Spleen (tissue), 11 donors: ENCODE data around the gene GRIK4. TPM values are rescaled to one million over a fixed set of nuclear protein-coding genes. Genes with fewer than 3 reads are reported as not detected.

Experiments used
- DNase-seq: peaks from one replicate; pipeline ENCODE4 v3.0.0-alpha.2; 2020
- H3K27ac ChIP-seq, 8 donors: fragments of 200-600 bp; sonication (generic) in 7 of 8; 1 replicate in 4 of 8; 2 replicates in 4 of 8; pipeline versions ENCODE4 v1.5.0 to v1.8.0; 2016 to 2021; ENCODE audit warnings: inconsistent platforms in 4 of 8, mild to moderate bottlenecking in 4 of 8, moderate library complexity in 1 of 8
- H3K27me3 ChIP-seq, 7 donors: fragments of 200-600 bp; sonication (generic) in 6 of 7; replicated peaks in 1 of 7; 1 replicate in 4 of 7; 2 replicates in 3 of 7; pipeline versions ENCODE4 v1.5.0 to v1.8.0; 2016 to 2021; ENCODE audit warnings: inconsistent platforms in 3 of 7, mild to moderate bottlenecking in 1 of 7
- H3K36me3 ChIP-seq, 6 donors: fragments of 200-600 bp; sonication (generic) in 5 of 6; 1 replicate in 4 of 6; 2 replicates in 2 of 6; pipeline versions ENCODE4 v1.5.0 to v1.8.0; 2016 to 2021; ENCODE audit warnings: inconsistent platforms in 2 of 6
- H3K4me1 ChIP-seq, 6 donors: fragments of 200-600 bp; sonication (generic) in 5 of 6; 1 replicate in 3 of 6; 2 replicates in 3 of 6; pipeline versions ENCODE4 v1.5.0 to v1.8.0; 2016 to 2021; ENCODE audit warnings: inconsistent platforms in 3 of 6
- H3K4me3 ChIP-seq, 8 donors: fragments of 200-600 bp; sonication (generic) in 7 of 8; 1 replicate in 4 of 8; 2 replicates in 4 of 8; pipeline versions ENCODE4 v1.5.0 to v1.8.0; 2016 to 2021; ENCODE audit warnings: inconsistent platforms in 4 of 8, mild to moderate bottlenecking in 4 of 8, moderate library complexity in 2 of 8
- H3K9me3 ChIP-seq, 8 donors: fragments of 200-600 bp; sonication (generic) in 7 of 8; 1 replicate in 4 of 8; 2 replicates in 4 of 8; pipeline versions ENCODE4 v1.5.0 to v1.8.0; 2016 to 2021; ENCODE audit warnings: inconsistent platforms in 4 of 8
- CTCF ChIP-seq, 11 experiments: fragments of 200-600 bp in 7 of 11; fragments of 450-650 bp in 4 of 11; sonication (generic) in 4 of 11; IDR thresholded peaks in 8 of 11; conservative IDR thresholded peaks in 3 of 11; 1 replicate in 7 of 11; 2 replicates in 4 of 11; pipeline versions ENCODE4 v1.4.0 to v1.8.0; 2016 to 2021; ENCODE audit warnings: antibody characterized with exemption in 11 of 11, inconsistent platforms in 4 of 11, mild to moderate bottlenecking in 1 of 11
- POLR2A ChIP-seq, 3 donors: fragments of 450-650 bp; IDR thresholded peaks; one replicate each; pipeline ENCODE4 v1.5.1; 2017; ENCODE audit warnings: antibody characterized with exemption in 3 of 3, mild to moderate bottlenecking in 1 of 3
- POLR2AphosphoS5 ChIP-seq, 3 donors: sonication (generic); formaldehyde crosslinking; IDR thresholded peaks; one replicate each; pipeline ENCODE4 v1.5.1; 2017; ENCODE audit warnings: antibody characterized with exemption in 3 of 3
- WGBS, 5 donors: extraction: QIAGEN DNeasy Blood & Tissue Kit in 3 of 5; methylation state at CpG; one replicate each; pipeline versions ENCODE4 v1.1.5 to v1.1.7; 2013 to 2018; 5-methylcytosine and 5-hydroxymethylcytosine counted together
- intact Hi-C: fragments of 100-400 bp; cut with DNase I; formaldehyde crosslinking; loops from one replicate; pipeline ENCODE4 v1.15.0; 2023; ENCODE audit warnings: low total_unique reads
- polyA plus RNA-seq, 3 donors: library from polyadenylated mRNA; stranded (reverse); fragments of 200-250 nt; gene quantifications; one replicate each; pipeline ENCODE4 v1.2.1, GENCODE V29; 2013
- total RNA-seq, 7 donors: library from RNA; depleted of rRNA in 3 of 7; stranded (reverse); fragments of >200 nt in 3 of 7; fragmentation: NEBNext Ultra II Directional in 4 of 7; extraction: Animal tissue kit (Norgen Biotek cat#: 25700) in 4 of 7; gene quantifications; one replicate each; pipeline versions ENCODE4 v1.1.0 to v1.2.1, GENCODE V29; 2016 to 2021
- donor health status: healthy with polysubstance abuse.
- donor health status: DM: no; HTN: no; CAD: no; lungs with moderate emphysema.
- donor health status: DM: no; HTN: no; CAD: no.
- donor health status: Bipolar disorder and iron deficiency.
- donor health status: healthy.
- donor health status: DM: no; HTN: no; CAD: no.
- donor health status: DM: yes; HTN: yes; CAD: no.

Gene GRIK4
- total and polyA plus RNA-seq, 10 donors = 0.04 to 2.4 (median 0.59) TPM

DNA sequence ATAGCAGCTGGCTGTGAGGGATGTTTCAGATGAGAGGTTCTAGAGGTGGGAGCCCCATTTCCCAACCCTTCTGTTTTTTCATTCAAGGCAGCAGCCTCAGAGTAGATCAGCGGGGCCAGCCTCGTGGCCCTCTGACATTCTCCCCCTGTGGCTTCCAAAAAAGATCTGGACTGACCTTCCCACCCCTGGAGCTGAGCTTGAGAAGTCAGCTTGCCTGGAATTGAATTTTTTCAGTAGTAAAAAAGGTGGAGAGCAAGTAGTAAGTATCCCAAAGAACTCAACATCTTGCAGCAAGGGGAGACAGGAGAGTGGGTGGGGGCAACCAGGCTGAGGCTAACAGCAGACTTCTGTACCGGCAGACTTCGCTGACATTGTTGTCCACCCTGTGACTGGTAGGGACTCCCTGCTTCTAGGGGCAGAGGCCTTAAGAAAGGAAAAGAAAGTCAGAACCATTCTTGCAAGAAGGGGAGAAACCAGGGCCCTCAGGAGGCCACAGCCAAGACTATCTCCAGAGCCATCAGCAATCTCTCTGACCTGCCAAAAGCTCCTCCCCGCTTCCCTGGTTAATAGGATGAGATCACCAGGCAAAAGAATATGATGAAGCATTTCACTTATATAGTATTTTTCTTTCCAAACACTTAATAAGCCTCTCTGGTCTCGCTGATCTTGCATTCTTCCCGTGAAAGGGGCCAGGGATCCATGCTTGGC lies 2.0 kb upstream of the GRIK4 start:
- intact Hi-C loops = loop anchor here (2.0 to 10.0 kb wide), 2 partner anchors 173 to 295 kb away; no protein-coding TSS in a partner anchor
- WGBS, 5 donors = 78 to 89% (median 82%) methylated on average over 7 of the region's 7 CpGs
- H3K27me3 ChIP-seq = peaks cover 0 to 95% (median 35%) of the 10 kb centered on the region in 7 donors

GRCh38 chr11:120510406-120511115 lies 987 bp upstream of the GRIK4 start:
- peaks cover 0 to 95% (median 24%) of the 10 kb centered on the region in 7 donors for H3K27me3 ChIP-seq
- DNase-seq = peak; percentile 43
- 71 to 78% (median 76%) methylated on average over 20 of the region's 20 CpGs for WGBS, 5 donors

More for the DNA sequence above, 2.0 kb upstream of the GRIK4 start:
- Histone ChIP-seq H3K4me3 (no peak overlapping the region), H3K4me1 (peaks cover 0 to 12% (median 4%) of the 10 kb centered on the region in 6 donors), H3K9me3 (no peaks in the 10 kb centered on the region), H3K27ac (no peak overlapping the region), H3K36me3 (no peaks in the 10 kb centered on the region)
- peak; percentile 47 for DNase-seq
- no peak for TF ChIP-seq CTCF (IDR thresholded peaks at IDR 0.05 in 8 of 11, conservative IDR thresholded peaks at IDR 0.05 in 3 of 11)
- TF ChIP-seq POLR2AphosphoS5 (IDR thresholded peaks at IDR 0.05) = no peak
- TF ChIP-seq POLR2A (IDR thresholded peaks at IDR 0.05) = no peak

DNA sequence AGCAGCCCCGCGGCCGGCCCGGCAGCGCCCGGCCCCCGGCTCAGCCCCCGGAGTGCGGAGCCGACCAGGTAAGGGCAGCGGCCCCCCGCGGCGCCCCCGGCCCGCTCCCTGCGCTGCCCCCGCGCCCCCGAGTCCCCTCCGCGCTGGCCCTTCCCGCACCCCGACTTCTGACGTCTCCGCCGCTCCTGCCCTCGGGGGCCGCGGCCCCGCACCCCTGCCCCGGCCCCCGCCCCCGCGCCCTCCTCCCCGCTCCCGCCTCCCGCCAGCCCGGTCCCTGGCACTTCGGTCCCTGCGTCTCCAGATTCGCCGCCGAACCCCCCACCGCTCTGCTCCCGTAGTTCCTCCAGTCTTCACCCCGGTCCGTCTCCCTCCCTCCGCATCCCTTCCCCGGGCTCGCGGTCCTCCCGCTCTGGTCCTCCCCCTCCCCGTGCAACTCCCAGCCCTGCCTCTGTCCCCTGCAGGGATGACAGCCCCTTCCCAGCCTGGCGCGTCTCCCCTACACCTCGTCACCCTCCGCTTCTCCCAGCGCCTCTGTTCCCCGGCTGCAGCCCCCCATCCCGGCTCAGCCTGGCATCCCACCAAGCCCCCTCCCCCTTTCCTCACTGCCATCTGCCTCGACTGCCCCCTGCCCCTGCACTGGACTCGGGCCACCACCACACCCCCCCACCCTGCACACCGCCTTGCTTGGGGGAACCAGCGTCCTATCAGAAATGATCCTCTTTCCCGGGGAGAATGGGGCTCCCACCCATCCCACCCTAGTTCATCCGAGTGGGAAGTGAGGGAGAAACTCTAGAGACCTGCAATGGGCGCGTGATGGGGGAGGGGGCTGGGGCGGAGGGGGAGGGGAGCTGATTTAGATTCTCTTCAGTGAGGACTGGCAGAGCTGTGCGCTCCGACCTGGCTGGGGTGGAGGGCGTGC lies 531 bp downstream of the GRIK4 start:
- no peaks in the 10 kb centered on the region for H3K9me3 ChIP-seq
- H3K27ac ChIP-seq = no peak overlapping the region
- peak overlapping the region in 4 of 8 donors; percentile 22 to 68 (median 30) for H3K4me3 ChIP-seq
- 9 to 28% (median 12%) methylated on average over 25 to 73 of the region's 73 CpGs for WGBS, 5 donors
- intact Hi-C loops = loop anchor here (2.0 to 10.0 kb wide), 2 partner anchors 171 to 293 kb away; no protein-coding TSS in a partner anchor
- TF ChIP-seq CTCF (IDR thresholded peaks at IDR 0.05 in 8 of 11, conservative IDR thresholded peaks at IDR 0.05 in 3 of 11) = no peak
- TF ChIP-seq POLR2A (IDR thresholded peaks at IDR 0.05) = no peak
- TF ChIP-seq POLR2AphosphoS5 (IDR thresholded peaks at IDR 0.05) = no peak
- H3K4me1 ChIP-seq = peaks cover 0 to 16% (median 4%) of the 10 kb centered on the region in 6 donors
- no peaks in the 10 kb centered on the region for H3K36me3 ChIP-seq
- peak; percentile 74 for DNase-seq
- peaks cover 0 to 95% (median 24%) of the 10 kb centered on the region in 7 donors for H3K27me3 ChIP-seq

More at GRCh38 chr11:120510406-120511115, 987 bp upstream of the GRIK4 start:
- Histone ChIP-seq H3K9me3 (no peaks in the 10 kb centered on the region), H3K36me3 (no peaks in the 10 kb centered on the region), H3K27ac (no peak overlapping the region), H3K4me3 (peak overlapping the region in 4 of 8 donors; percentile 33 to 68 (median 34)), H3K4me1 (peaks cover 0 to 12% (median 4%) of the 10 kb centered on the region in 6 donors)
- intact Hi-C loops = loop anchor here (2.0 to 10.0 kb wide), 2 partner anchors 172 to 294 kb away; no protein-coding TSS in a partner anchor
- TF ChIP-seq POLR2AphosphoS5 (IDR thresholded peaks at IDR 0.05) = no peak
- no peak for TF ChIP-seq CTCF (IDR thresholded peaks at IDR 0.05 in 8 of 11, conservative IDR thresholded peaks at IDR 0.05 in 3 of 11)
- TF ChIP-seq POLR2A (IDR thresholded peaks at IDR 0.05) = no peak
